Activated B cell treated with CpG ODN at 0.5 μM for 24 hours (primary cell): Measurements from ENCODE around the gene TMEM131. TPM values are rescaled to one million over a fixed set of nuclear protein-coding genes. Genes with fewer than 3 reads are reported as not detected.
"Not testable (repeated sequence)": the region's sequence is repeated elsewhere in the genome, so short reads cannot be mapped to it uniquely, and the experiment has no call there.

Experiments
- ATAC-seq: fragments of 200-7000 bp; cut with Tn5 transposase; one replicate; pipeline ENCODE4 v1.10.0; 2021; ENCODE audit warnings: low read depth, mild to moderate bottlenecking, moderate library complexity
- CTCF ChIA-PET: fragments of 350-600 bp; sonication (Branson Sonifier 250); formaldehyde crosslinking; loops from one replicate; lab custom pipeline; 2021; ENCODE audit warnings: antibody characterized with exemption; lab: Charles Lee
- POLR2A ChIA-PET: fragments of 350-600 bp; sonication (Branson Sonifier 250); formaldehyde crosslinking; loops from one replicate; lab custom pipeline; 2021; ENCODE audit warnings: antibody characterized with exemption; lab: Charles Lee
- DNase-seq: peaks from one replicate; pipeline ENCODE4 v3.0.0; 2022
- H3K27ac Mint-ChIP-seq: one replicate; pipeline ENCODE4 v1.8.0; 2020; ENCODE audit warnings: mixed read lengths
- H3K27me3 Mint-ChIP-seq: one replicate; pipeline ENCODE4 v1.8.0; 2021; ENCODE audit warnings: mixed read lengths
- H3K36me3 Mint-ChIP-seq: one replicate; pipeline ENCODE4 v1.8.0; 2021; ENCODE audit warnings: low read depth, mixed read lengths
- H3K4me1 Mint-ChIP-seq: one replicate; pipeline ENCODE4 v1.8.0; 2021; ENCODE audit warnings: mixed read lengths
- H3K4me3 Mint-ChIP-seq: one replicate; pipeline ENCODE4 v1.8.0; 2020; ENCODE audit warnings: mild to moderate bottlenecking, mixed read lengths
- H3K9me3 Mint-ChIP-seq: one replicate; pipeline ENCODE4 v1.8.0; 2020; ENCODE audit warnings: mixed read lengths
- CTCF ChIP-seq: fragments of 200-600 bp; IDR thresholded peaks from one replicate; pipeline ENCODE4 v1.8.0; 2022; ENCODE audit warnings: antibody characterized with exemption, mild to moderate bottlenecking
- intact Hi-C: fragments of 100-400 bp; cut with micrococcal nuclease; formaldehyde crosslinking; loops from one replicate; pipeline ENCODE4 v1.15.1; 2024
- total RNA-seq: library from RNA; stranded (reverse); gene quantifications from 2 replicates; pipeline ENCODE4 v1.2.3, GENCODE V29; 2022

TMEM131 gene
- total RNA-seq, 1 donor from 2014 or later, result 146 TPM

DNA sequence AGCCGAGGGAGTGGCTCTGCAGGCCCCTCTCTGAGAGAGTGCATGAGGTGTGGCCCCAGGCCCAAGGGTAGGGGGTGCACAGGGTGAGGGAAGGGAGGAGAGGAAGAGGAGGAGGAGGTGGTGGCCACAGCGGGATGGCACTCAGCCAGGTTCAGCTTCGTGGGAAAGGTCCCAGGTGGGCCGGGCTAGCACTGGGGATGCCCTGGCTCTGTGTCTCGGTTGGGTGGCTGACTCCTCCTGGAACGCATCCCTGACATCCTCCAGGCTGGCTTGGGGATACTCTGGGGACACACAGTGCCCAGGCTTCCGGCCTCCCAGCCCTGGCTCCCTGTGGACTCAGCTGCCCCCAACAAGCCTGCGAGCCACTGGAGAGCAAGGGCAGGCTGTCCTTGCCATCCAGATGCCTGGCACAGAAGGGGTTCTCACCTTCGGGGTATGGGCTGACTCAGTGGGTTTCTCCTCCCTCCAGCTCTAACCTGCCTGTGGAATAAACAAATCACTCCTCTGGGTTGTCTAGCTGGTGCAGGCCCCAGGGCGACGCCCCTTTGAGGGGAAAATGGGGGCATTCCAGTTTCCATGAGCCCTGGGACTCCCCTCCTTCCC is 283.0 kb downstream of the TMEM131 start:
- ATAC-seq, result no peak

DNA sequence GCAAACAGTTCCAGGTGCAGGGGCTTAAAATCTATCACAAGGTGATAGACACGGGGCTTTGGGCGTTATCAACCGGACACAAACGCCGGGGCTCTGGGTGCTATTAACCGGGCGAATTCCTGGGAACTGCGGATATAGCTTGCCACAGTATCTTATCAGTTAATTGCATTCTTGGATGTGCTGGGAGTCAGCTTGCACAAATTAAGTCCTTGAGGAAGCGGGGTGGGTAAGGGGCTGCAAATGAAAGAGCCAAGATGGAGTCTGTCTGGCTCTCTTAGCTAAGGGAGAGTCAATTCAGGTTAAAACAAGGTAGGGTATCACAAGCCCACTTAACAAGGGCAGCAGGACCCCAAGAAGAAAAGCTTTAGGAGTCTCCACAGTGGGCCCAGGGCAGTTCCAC is 283.6 kb downstream of the TMEM131 start:
- H3K27me3 Mint-ChIP-seq, ATAC-seq, H3K27ac Mint-ChIP-seq: not testable (repeated sequence)

More for the DNA sequence above, 283.0 kb downstream of the TMEM131 start:
- POLR2A ChIA-PET, result no interaction called here
- TF ChIP-seq CTCF, result no peak
- Mint-ChIP-seq H3K36me3 (no peaks in the 10 kb centered on the region), H3K4me1 (peaks cover 23% of the 10 kb centered on the region), H3K4me3 (no peak overlapping the region), H3K9me3 (no peaks in the 10 kb centered on the region), H3K27me3 (peaks cover 9% of the 10 kb centered on the region), H3K27ac (no peak overlapping the region)
- intact Hi-C loops, result no loop called here
- CTCF ChIA-PET, result interaction anchor here (1.0 kb wide), 1 partner anchor 14 kb away, joined by 3 read pairs; no protein-coding TSS in a partner anchor
- no peak for DNase-seq

GRCh38 chr2:97711394-97711711 is 284.4 kb downstream of the TMEM131 start:
- Mint-ChIP-seq H3K27me3 (peaks cover 9% of the 10 kb centered on the region), H3K9me3 (no peaks in the 10 kb centered on the region), H3K4me3 (no peak overlapping the region), H3K36me3 (no peaks in the 10 kb centered on the region), H3K27ac (no peak overlapping the region), H3K4me1 (peaks cover 14% of the 10 kb centered on the region)
- DNase-seq (no peak), ATAC-seq (no peak)
- POLR2A ChIA-PET, result no interaction called here
- TF ChIP-seq CTCF, result no peak
- intact Hi-C loops, result loop anchor here (2.0 kb wide), 1 partner anchor 37 kb away; no protein-coding TSS in a partner anchor
- CTCF ChIA-PET, result no interaction called here

More for the DNA sequence above, 283.6 kb downstream of the TMEM131 start:
- H3K4me3 Mint-ChIP-seq, DNase-seq, intact Hi-C loops, H3K9me3 Mint-ChIP-seq, CTCF ChIA-PET, POLR2A ChIA-PET, H3K36me3 Mint-ChIP-seq: not testable (repeated sequence)
- peaks cover 21% of the 10 kb centered on the region for H3K4me1 Mint-ChIP-seq

GRCh38 chr2:97708608-97709007 is 287.1 kb downstream of the TMEM131 start:
- ChIA-PET CTCF (interaction anchor here (1.1 to 2.1 kb wide), 3 partner anchors 11 to 480 kb away, joined by 4 to 8 read pairs (median 5); no protein-coding TSS in a partner anchor), POLR2A (no interaction called here)
- intact Hi-C loops, result no loop called here
- Mint-ChIP-seq H3K4me1 (peaks cover 8% of the 10 kb centered on the region), H3K4me3 (no peak overlapping the region), H3K27ac (no peak overlapping the region), H3K9me3 (no peaks in the 10 kb centered on the region), H3K27me3 (peaks cover 9% of the 10 kb centered on the region), H3K36me3 (no peaks in the 10 kb centered on the region)
- DNase-seq (no peak), ATAC-seq (no peak)
- no peak for TF ChIP-seq CTCF

DNA sequence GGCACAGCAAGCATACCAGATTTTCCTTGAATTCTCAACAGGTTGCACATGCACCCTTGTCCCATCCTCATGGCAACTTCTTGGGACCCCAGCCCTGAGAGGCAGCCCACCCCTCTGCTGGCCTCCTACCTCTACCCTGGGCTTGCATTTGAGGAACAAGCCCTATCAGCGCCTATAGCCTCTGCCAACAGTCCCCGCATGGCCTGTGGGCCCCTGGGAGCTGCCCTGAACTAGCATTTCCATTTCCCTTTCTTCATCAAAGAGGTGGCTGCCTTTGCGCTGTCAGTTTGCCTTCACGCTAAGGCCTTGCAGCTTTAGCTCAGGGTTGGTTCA is 287.7 kb downstream of the TMEM131 start:
- TF ChIP-seq CTCF, result no peak
- ChIA-PET CTCF (interaction anchor here (1.1 to 1.9 kb wide), 2 partner anchors 10 to 117 kb away, joined by 5 to 8 read pairs; no protein-coding TSS in a partner anchor), POLR2A (no interaction called here)
- ATAC-seq, result no peak
- H3K27me3 Mint-ChIP-seq, result peaks cover 9% of the 10 kb centered on the region
- H3K36me3 Mint-ChIP-seq, result no peaks in the 10 kb centered on the region
- no peak overlapping the region for H3K4me3 Mint-ChIP-seq
- H3K4me1 Mint-ChIP-seq, result peaks cover 3% of the 10 kb centered on the region
- intact Hi-C loops, result no loop called here
- no peaks in the 10 kb centered on the region for H3K9me3 Mint-ChIP-seq
- no peak overlapping the region for H3K27ac Mint-ChIP-seq
- DNase-seq, result no peak
